Renal cortex interstitium (tissue), 11 donors: Measurements from ENCODE around the gene FBN3. TPM values are rescaled to one million over a fixed set of nuclear protein-coding genes. Genes with fewer than 3 reads are reported as not detected.
"Not testable (repeated sequence)": the region's sequence is repeated elsewhere in the genome, so short reads cannot be mapped to it uniquely, and the experiment has no call there.

Experiments used
- DNase-seq, 11 donors: peaks; one replicate each; pipeline ENCODE4 v3.0.0-alpha.2; 2013; ENCODE audit warnings: low read depth in 9 of 11, low spot score in 4 of 11; ENCODE audit errors: extremely low read depth in 1 of 11
- polyA plus RNA-seq, 3 donors: library from polyadenylated mRNA; unstranded; fragments of 120-200 nt; gene quantifications; one replicate each; pipeline ENCODE4 v1.2.1, GENCODE V29; 2013; ENCODE audit not compliant: insufficient read length in 3 of 3

Gene FBN3
- polyA plus RNA-seq, 3 donors: 34.7 to 60.5 (median 44.1) TPM

- no peak for DNase-seq
Measured at GRCh38 chr19:8127311-8127710, 22.1 kb downstream of the FBN3 start.

DNA sequence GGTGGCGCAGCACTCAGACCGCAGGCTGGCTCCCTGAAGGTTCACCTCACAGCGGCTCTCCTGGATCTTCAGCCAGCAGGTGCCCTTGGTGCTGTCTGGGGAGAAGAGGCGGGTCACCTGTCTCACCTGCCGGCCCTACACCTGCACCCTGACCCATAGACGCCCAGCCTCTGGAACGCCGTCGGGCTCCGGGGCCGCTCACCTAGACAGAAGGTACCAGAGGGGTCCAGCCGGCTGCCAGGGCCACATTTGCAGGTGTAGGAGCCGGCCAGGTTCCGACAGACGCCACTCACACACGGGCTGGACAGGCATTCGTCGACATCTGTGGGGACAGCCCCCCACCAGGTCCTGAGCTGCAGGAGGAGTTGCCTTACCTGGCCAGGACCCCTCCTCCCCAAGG is 22.9 kb downstream of the FBN3 start:
- DNase-seq: no peak

DNA sequence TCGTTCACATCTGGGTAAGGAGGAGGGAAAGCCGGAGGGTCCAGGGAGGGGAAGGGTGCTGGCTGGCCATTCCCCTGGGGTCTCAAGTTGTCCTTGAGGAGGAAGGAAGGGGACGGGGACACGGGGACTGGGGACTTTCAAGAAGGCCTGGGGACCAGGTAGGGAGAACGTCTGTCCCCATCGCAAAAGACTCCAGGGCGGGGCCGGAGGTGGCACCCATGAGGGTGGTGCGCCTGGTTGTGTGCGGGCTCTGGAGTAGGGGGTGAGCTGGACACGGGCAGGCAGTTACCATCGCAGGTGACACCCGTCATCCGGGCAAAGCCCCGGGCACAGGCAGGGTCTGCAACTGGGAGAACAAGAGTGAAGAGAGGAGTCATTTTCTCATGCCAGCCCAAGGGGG is 23.4 kb downstream of the FBN3 start:
- no peak for DNase-seq

DNA sequence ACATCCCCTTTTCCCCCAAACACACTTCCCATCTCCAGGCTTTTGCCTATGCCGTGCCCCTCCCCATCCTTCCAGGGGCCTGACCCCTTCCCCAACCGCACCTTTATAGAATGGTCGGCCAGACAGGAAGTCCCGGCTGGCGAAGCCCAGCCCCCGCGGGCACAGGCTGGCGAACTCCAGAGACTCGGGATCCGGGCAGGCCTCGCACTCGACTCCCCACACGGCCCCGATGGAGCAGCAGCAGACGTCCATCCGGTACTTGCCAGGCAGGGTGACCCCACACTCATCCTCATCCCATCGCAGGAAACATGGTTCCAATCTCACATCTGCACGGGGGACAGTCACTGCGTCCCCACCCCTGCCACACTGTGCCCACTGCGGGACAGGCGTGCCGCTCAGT is 25.7 kb downstream of the FBN3 start:
- no peak for DNase-seq

DNA sequence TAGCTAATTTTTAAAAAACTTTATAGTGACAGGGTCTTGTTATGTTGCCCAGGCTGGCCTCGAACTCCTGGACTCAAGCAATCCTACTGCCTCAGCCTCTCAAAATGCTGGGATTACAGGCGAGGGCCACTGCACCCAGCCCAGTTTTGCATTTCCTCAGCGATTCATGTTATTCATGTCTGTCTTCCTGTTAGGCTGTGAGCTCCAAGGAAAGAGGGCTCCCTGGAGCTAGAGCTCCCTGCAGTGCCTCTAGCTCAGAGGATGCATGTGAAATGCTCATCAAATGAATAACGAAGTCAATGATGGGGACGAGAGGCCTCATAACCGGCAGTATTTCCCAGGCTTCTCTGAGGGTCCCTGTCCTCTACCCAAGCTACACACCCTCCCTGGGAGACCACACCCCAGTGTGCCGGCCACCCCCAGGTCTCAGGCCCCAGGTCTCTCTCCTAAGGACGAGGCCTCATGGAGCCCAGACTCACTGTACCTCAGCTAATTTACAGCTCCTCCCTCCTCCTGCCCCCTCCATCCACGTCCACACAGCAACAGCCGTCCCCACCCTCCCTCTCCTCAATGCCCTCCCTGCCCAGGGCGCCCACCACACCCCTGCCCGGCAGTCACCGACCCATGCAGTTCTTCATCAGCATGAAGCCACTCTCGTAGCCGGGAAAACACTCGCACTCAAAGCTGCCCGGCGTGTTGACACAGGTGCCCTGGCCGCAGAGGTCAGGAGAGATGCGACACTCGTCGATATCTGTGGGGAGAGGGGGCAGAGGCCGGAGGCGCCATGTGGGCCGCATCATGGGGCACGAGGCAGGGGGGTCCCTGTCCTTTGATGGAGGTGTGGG is 28.5 kb downstream of the FBN3 start:
- DNase-seq: no peak

DNA sequence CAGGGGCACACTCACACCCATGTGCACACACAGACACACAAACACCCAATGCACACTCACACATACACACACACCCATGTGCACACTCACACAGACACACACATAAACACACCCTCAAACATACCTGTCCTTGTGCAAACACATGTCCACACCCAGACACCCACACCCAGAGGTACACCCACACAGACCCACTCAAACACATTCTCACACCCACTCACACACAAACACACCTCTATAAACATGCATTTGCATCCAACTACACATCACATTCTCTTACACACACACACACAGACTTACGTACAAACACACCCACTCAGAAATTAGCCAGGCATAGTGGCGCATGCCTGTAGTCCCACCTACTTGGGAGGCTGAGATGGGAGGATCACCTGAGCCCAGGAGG is 31.4 kb downstream of the FBN3 start:
- no peak for DNase-seq

DNA sequence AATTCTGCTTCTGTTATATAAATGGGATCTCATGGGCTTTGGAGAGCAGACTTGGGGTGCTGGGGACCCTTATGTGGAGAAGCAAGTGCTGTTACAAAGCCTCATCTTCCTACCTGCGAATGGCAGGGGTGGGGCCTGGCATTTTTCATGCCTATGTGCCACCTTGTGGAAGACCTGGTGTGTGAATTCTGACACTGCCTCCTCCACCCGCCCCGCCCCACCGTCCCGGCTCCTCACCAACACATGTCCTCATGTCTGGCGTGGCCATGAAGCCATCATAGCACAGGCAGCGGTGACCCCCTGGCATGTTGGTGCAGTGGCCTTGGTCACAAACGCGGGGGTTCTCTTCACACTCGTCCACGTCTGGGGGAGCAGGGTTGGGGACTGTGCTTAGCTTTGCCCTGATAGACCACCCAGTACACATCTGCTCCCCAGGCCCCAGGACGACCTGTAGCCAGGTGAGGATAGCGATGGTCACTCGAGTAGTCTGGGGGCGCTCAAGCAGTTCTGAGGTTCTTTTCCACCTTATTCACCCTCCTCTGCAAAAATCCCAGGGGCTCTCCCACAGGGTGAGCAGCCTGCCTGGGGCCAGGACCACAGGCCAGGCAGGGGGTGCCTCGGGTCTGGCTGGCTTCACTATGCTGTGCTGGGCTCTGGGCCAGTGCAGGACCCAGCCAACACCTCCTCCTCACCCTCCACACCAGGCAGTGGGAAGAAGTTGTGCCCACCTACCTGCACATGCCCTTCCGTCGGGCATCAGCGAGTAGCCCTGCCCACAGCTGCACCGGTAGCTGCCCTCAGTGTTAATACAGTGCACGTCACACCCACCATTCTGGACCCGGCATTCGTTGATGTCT is 32.7 kb downstream of the FBN3 start:
- no peak for DNase-seq

DNA sequence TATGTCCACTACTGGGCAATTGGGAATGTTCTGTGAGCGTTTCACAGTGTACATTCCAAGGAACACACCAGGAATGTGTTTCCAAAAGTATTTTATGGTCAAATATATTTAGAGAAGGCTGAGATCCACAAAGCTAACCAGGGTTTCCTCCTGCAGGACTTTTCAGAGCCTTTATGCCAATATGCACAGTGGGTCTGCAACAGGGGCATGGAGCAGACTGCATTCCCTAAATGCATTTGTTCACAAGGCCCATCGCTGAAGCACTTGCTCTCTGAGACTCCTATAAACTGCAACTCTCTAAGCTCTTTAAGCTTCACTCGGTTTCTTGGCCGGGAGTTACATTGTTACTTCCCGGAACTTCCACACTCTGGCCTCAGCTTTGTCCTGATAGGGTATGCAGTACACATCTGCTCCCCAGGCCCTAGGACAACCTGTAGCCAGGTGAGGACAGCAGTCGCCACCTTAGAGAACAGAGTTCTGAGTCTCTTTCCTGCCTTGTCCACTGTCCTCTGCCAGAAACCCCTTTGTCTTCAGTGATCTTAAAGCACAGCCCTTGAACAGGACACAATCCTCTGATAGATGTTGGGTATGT is 33.5 kb downstream of the FBN3 start:
- DNase-seq: no peak

DNA sequence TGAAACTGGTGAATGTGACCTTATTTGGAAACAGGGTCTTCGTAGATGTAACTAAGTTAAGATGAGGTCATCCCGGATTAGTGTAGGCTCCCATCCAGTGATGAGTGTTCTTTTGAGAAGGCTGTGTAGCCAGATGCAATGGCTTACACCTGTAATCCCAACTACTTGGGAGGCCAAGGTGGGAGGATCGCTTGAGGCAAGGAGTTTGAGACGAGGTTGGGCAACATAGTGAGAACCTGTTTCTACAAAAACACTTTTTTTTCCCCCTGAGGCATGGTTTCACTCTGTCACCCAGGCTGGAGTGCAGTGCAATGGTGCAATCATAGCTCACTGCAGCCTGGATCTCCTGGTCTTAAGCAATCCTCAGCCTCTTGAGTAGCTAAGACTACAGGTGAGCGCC is 36.4 kb downstream of the FBN3 start:
- DNase-seq: no peak

DNA sequence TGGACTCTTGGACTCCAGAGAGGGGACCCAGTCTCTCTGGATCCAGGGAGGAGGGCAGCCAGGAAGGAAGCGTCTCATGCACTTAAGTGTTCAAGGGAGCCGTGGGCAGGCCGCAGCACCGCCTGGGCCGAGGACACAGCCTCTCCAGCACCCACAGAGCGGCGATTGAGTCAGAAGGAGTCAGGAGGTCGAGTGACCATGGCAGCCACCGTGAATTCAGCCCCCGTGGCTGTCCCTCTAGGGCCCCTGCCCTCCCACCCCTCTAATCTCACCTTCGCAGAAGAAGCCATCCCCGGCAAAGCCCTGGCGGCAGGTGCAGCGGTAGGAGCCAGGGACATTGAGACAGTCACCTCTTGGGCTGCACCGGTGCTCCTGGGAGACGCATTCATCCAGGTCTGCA is 38.0 kb downstream of the FBN3 start:
- DNase-seq: no peak

GRCh38 chr19:8110931-8111330 is 38.5 kb downstream of the FBN3 start:
- no peak for DNase-seq

- DNase-seq: no peak
Measured at GRCh38 chr19:8109890-8110662, 39.3 kb downstream of the FBN3 start.

- no peak for DNase-seq
Measured at GRCh38 chr19:8109455-8109854, 39.9 kb downstream of the FBN3 start.

DNA sequence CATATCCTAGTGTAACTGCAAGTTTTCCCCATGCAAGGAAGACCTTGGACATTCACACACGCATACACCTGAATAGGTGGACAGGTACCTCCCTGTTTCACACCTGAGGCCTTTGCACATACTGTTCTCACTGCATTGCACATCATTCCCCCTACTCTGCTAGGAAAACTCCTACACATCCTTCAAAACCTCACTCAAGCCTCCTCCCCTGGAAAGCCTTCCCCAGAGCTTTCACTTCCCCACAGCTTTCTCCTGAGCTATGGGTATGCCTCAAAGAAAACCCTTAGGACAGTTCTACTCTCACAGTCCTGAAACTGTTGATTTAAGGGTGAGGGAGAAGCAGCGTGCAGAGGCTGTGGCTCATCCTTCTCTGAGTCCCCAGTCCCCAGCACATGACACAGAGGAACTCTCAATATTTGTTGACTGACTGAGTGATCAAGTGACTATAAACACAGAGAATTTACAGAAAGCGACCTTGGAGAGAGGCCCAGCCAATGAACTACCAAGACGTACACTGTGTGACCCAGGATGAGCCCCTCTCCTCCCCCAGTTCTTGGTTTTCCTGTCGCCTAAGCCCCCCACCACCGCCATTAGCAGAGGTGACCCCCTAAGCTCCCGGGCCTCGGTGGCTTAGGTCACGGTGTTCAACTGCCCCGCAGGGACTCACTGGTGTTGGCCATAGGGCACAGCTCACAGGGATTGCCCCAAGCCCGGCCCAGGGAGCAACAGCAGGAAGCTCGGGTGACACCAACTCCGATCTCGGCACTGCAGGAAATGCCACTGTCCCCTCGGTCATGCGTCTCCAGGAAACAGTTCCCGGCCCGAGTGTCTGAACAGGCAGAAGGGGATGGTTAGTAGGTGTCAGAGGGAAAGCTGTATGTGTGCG is 40.6 kb downstream of the FBN3 start:
- no peak for DNase-seq

DNA sequence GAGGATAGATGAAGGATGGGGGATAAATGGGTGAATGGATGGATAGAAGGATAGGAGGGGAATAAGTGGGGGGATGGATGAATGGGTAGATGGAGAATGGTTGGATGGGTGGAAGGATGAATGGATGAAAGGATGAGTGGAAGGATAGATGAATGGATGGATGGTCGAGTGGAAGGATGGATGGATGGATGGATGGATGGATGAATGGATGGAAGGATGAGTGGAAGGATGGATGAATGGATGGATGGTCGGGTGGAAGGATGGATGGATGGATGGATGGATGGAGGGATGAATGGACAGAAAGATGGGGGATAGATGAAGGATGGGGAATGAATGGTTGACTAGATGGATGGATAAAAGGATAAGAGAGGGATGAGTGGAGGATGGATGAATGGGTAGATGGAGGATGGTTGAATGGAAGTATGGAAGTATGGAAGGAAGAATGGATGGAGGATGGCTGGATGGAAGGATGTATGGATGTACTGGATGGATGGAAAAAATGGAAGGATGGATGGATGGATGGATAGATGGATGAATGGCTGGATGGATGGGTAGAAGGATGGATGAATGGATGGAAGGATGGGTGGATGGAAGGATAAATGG is 42.0 kb downstream of the FBN3 start:
- no peak for DNase-seq

DNA sequence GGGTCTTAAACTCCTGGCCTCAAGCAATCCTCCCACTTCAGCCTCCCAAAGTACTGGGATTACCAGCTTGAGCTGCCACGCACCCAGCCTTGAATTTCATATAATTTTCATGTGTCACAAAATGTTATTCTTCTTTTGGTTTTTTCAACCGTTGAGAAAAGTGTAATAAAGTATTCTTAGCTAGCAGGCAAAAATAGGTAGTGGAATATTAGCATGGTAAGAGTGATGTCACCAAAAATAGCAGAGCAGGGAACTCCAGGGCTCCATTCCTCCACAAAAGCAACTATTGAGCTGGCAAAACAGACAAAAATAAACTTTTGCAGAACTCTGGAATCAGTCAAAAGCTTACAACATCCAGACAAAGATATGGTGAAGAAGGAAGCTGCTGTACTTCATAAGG is 43.9 kb downstream of the FBN3 start:
- DNase-seq: no peak

DNA sequence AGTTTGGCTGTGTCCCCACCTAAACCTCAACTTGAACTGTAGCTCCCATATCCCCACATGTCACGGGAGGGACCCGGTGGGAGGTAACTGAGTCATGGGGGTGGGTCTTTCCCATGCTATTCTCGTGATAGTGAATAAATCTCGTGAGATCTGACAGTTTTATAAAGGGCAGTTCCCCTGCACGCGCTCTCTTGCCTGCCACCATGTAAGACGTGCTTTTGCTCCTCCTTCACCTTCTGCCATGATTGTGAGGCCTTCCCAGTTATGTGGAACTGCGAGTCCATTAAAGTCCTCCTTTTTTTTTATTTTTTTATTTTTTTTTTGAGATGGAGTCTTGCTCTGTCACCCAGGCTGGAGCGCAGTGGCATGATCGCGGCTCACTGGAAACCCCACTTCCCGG is 47.5 kb downstream of the FBN3 start:
- DNase-seq: not testable (repeated sequence)

DNA sequence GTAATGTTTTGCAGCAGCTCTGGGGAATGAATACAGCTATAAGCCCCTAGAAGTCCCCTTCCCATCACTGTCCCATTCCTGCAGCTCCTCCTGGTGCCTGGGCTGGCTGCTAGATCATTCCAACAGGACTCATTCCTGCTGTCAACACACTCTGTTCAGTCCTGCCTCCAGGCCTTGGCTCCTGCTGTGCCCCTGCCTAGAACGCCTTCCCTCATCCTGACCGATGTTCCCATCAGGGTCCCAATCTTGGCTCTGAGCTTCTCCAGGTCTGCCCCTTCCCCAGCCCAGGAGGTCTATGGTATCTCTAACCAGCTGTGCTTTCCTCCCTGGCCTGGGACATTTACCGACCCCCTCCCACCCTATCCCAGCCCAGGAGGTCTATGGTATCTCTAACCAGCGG is 48.1 kb downstream of the FBN3 start:
- DNase-seq: no peak
